ENCODE measurements around the gene MAN1A1. TPM values are rescaled to one million over a fixed set of nuclear protein-coding genes. Genes with fewer than 3 reads are reported as not detected.

MAN1A1 gene
- total RNA-seq, 1 experiment from 2014 or later = 6.8 TPM

GRCh38 chr6:119142041-119142440 is 207.5 kb downstream of the MAN1A1 start (continued):
- TF ChIP-seq AR (CRISPR knock-in tag; IDR thresholded peaks at IDR 0.05) = no peak
- no peak for TF ChIP-seq ZNF219 (CRISPR knock-in tag; IDR thresholded peaks at IDR 0.05; ENCODE audit: borderline replicate concordance)
- no peak for TF ChIP-seq E2F1 (CRISPR knock-in tag; IDR thresholded peaks at IDR 0.05)
- no peak for TF ChIP-seq MXD4 (CRISPR knock-in tag; IDR thresholded peaks at IDR 0.05; ENCODE audit: borderline replicate concordance)
- no peak for TF ChIP-seq AFF4 (CRISPR knock-in tag; IDR thresholded peaks at IDR 0.05; ENCODE audit: borderline replicate concordance)
- no peak for TF ChIP-seq HMGXB4 (CRISPR knock-in tag; IDR thresholded peaks at IDR 0.05)
- no peak for TF ChIP-seq CTCF (IDR thresholded peaks at IDR 0.05)
- no peak for TF ChIP-seq TP53 (CRISPR knock-in tag; IDR thresholded peaks at IDR 0.05)

GRCh38 chr6:119140196-119141140 is 209.1 kb downstream of the MAN1A1 start:
- Mint-ChIP-seq H3K36me3 (no peaks in the 10 kb centered on the region), H3K4me1 (peaks cover 17% of the 10 kb centered on the region), H3K27ac (no peak overlapping the region), H3K9me3 (peaks cover 7% of the 10 kb centered on the region), H3K27me3 (ENCODE audit: low read depth) (no peaks in the 10 kb centered on the region), H3K4me3 (no peak overlapping the region)
- POLR2A ChIA-PET = no interaction called here
- CTCF ChIA-PET = no interaction called here
- DNase-seq (ENCODE audit: low spot score) (no peak), ATAC-seq (no peak)
- TF ChIP-seq ZNF317 (CRISPR knock-in tag; IDR thresholded peaks at IDR 0.05; ENCODE audit: borderline replicate concordance, low read depth) = no peak
- TF ChIP-seq SMAD3 (CRISPR knock-in tag; IDR thresholded peaks at IDR 0.05; ENCODE audit: borderline replicate concordance) = no peak
- TF ChIP-seq ZSCAN18 (CRISPR knock-in tag; IDR thresholded peaks at IDR 0.05) = no peak
- TF ChIP-seq PRDM15 (CRISPR knock-in tag; IDR thresholded peaks at IDR 0.05) = no peak
- TF ChIP-seq ZMAT4 (CRISPR knock-in tag; IDR thresholded peaks at IDR 0.05) = no peak
- TF ChIP-seq HMGXB4 (CRISPR knock-in tag; IDR thresholded peaks at IDR 0.05) = no peak
- TF ChIP-seq EMX1 (CRISPR knock-in tag; IDR thresholded peaks at IDR 0.05) = no peak
